H9 (cell line): Measurements from ENCODE around the gene PFDN1. TPM values are rescaled to one million over a fixed set of nuclear protein-coding genes. Genes with fewer than 3 reads are reported as not detected.

ENCODE experiments used
- DNase-seq: peaks from one replicate; pipeline ENCODE4 v3.0.0-alpha.2; 2017
- H2AFZ ChIP-seq: one replicate; pipeline ENCODE4 v1.6.1; 2013; ENCODE audit warnings: mild to moderate bottlenecking, low read length, control low read depth, moderate library complexity
- H2AK5ac ChIP-seq: 2 replicates; pipeline ENCODE4 v1.6.1; 2013; ENCODE audit warnings: low read length, control low read depth, mixed read lengths; ENCODE audit not compliant: insufficient read length
- H2BK120ac ChIP-seq: one replicate; pipeline ENCODE4 v1.6.1; 2013; ENCODE audit warnings: low read depth, mild to moderate bottlenecking, low read length, control low read depth, inconsistent platforms; ENCODE audit not compliant: poor library complexity, severe bottlenecking
- H2BK12ac ChIP-seq: 2 replicates; pipeline ENCODE4 v1.6.1; 2013; ENCODE audit warnings: low read length, control low read depth, mixed read lengths, low read depth; ENCODE audit not compliant: insufficient read length
- H2BK15ac ChIP-seq: 2 replicates; pipeline ENCODE4 v1.6.1; 2013; ENCODE audit warnings: low read depth, low read length, control low read depth
- H2BK20ac ChIP-seq: one replicate; pipeline ENCODE4 v1.6.1; 2013; ENCODE audit warnings: low read depth, mild to moderate bottlenecking, low read length, control low read depth, inconsistent platforms; ENCODE audit not compliant: poor library complexity, severe bottlenecking
- H2BK5ac ChIP-seq: 2 replicates; pipeline ENCODE4 v1.6.1; 2013; ENCODE audit warnings: low read length, control low read depth, mixed read lengths; ENCODE audit not compliant: insufficient read length
- H3K14ac ChIP-seq: 2 replicates; pipeline ENCODE4 v1.6.1; 2013; ENCODE audit warnings: low read length, control low read depth; ENCODE audit not compliant: insufficient read depth
- H3K18ac ChIP-seq: 2 replicates; pipeline ENCODE4 v1.6.1; 2013; ENCODE audit warnings: low read depth, mild to moderate bottlenecking, mixed read lengths, low read length, control low read depth; ENCODE audit not compliant: insufficient read length
- H3K23ac ChIP-seq: 2 replicates; pipeline ENCODE4 v1.6.1; 2013; ENCODE audit warnings: low read length, control low read depth, mixed read lengths, low read depth; ENCODE audit not compliant: insufficient read length
- H3K23me2 ChIP-seq: 2 replicates; pipeline ENCODE4 v1.6.1; 2013; ENCODE audit warnings: low read depth, mild to moderate bottlenecking, mixed read lengths, low read length, control low read depth; ENCODE audit not compliant: insufficient read length, poor library complexity, severe bottlenecking
- H3K27ac ChIP-seq: 2 replicates; pipeline ENCODE4 v1.5.1; 2013; ENCODE audit warnings: low read length, control low read depth, mixed read lengths, low read depth; ENCODE audit not compliant: insufficient read length
- H3K27me3 ChIP-seq: 2 replicates; pipeline ENCODE4 v1.6.1; 2013; ENCODE audit warnings: low read length, control low read depth, inconsistent platforms; ENCODE audit not compliant: insufficient read depth
- H3K4ac ChIP-seq: 2 replicates; pipeline ENCODE4 v1.6.1; 2013; ENCODE audit warnings: low read depth, mild to moderate bottlenecking, control low read depth, inconsistent platforms, low read length, moderate library complexity
- H3K4me1 ChIP-seq: 2 replicates; pipeline ENCODE4 v1.6.1; 2013; ENCODE audit warnings: low read length, control low read depth, inconsistent platforms; ENCODE audit not compliant: insufficient read depth
- H3K4me2 ChIP-seq: 2 replicates; pipeline ENCODE4 v1.6.1; 2013; ENCODE audit warnings: low read length, control low read depth, mixed read lengths; ENCODE audit not compliant: insufficient read length, insufficient read depth
- H3K56ac ChIP-seq: 2 replicates; pipeline ENCODE4 v1.6.1; 2013; ENCODE audit warnings: low read depth, mild to moderate bottlenecking, mixed read lengths, low read length, control low read depth; ENCODE audit not compliant: insufficient read length
- H3K79me1 ChIP-seq: 2 replicates; pipeline ENCODE4 v1.6.1; 2013; ENCODE audit warnings: low read depth, mild to moderate bottlenecking, moderate library complexity, low read length, control low read depth, inconsistent platforms; ENCODE audit not compliant: insufficient read depth, poor library complexity, severe bottlenecking
- H3K79me2 ChIP-seq: 2 replicates; pipeline ENCODE4 v1.6.1; 2013; ENCODE audit warnings: low read length, control low read depth, inconsistent platforms; ENCODE audit not compliant: insufficient read depth
- H3K9ac ChIP-seq: 2 replicates; pipeline ENCODE4 v1.6.1; 2013; ENCODE audit warnings: low read length, control low read depth, mixed read lengths; ENCODE audit not compliant: insufficient read length; ENCODE audit errors: extremely low read depth
- H3K9me3 ChIP-seq: one replicate; pipeline ENCODE4 v1.6.1; 2013; ENCODE audit warnings: low read depth, low read length, inconsistent platforms; ENCODE audit not compliant: control insufficient read depth
- H3T11ph ChIP-seq: one replicate; pipeline ENCODE4 v1.6.1; 2013; ENCODE audit warnings: mild to moderate bottlenecking, low read length, control low read depth, inconsistent platforms
- H4K20me1 ChIP-seq: one replicate; pipeline ENCODE4 v1.6.1; 2013; ENCODE audit not compliant: control insufficient read depth, insufficient read length, insufficient read depth
- H4K5ac ChIP-seq: 2 replicates; pipeline ENCODE4 v1.6.1; 2013; ENCODE audit warnings: low read depth, mild to moderate bottlenecking, mixed read lengths, low read length, control low read depth; ENCODE audit not compliant: insufficient read length
- H4K8ac ChIP-seq: replicated peaks from 2 replicates; pipeline ENCODE4 v1.6.1; 2013; ENCODE audit warnings: low read length, control low read depth, mixed read lengths, low read depth; ENCODE audit not compliant: insufficient read length
- H4K91ac ChIP-seq: 2 replicates; pipeline ENCODE4 v1.6.1; 2013; ENCODE audit warnings: low read depth, mild to moderate bottlenecking, moderate library complexity, mixed read lengths, low read length, control low read depth; ENCODE audit not compliant: insufficient read length
- H3K27ac Mint-ChIP-seq, 3 experiments: 2 replicates in 2 of 3; 3 replicates in 1 of 3; pipeline ENCODE4 v1.8.0; 2020 to 2021; ENCODE audit warnings: mixed read lengths in 3 of 3, mild to moderate bottlenecking in 1 of 3, moderate library complexity in 1 of 3
- H3K27me3 Mint-ChIP-seq: 2 replicates; pipeline ENCODE4 v1.8.0; 2021; ENCODE audit warnings: low read depth, mild to moderate bottlenecking, moderate library complexity, mixed read lengths
- H3K36me3 Mint-ChIP-seq, 3 experiments: 2 replicates in 2 of 3; 3 replicates in 1 of 3; pipeline ENCODE4 v1.8.0; 2020 to 2021; ENCODE audit warnings: low read depth in 3 of 3, mixed read lengths in 3 of 3; ENCODE audit not compliant: insufficient read depth in 1 of 3
- H3K4me1 Mint-ChIP-seq, 2 experiments: 2 replicates each; pipeline ENCODE4 v1.8.0; 2020; ENCODE audit warnings: mixed read lengths in 2 of 2
- H3K4me3 Mint-ChIP-seq, 2 experiments: 2 replicates in 1 of 2; 3 replicates in 1 of 2; pipeline ENCODE4 v1.8.0; 2020 to 2021; ENCODE audit warnings: mild to moderate bottlenecking in 2 of 2, mixed read lengths in 2 of 2, moderate library complexity in 1 of 2
- H3K9me3 Mint-ChIP-seq, 2 experiments: 2 replicates in 1 of 2; 3 replicates in 1 of 2; pipeline ENCODE4 v1.8.0; 2020; ENCODE audit warnings: mild to moderate bottlenecking in 2 of 2, mixed read lengths in 2 of 2, moderate library complexity in 1 of 2
- CTCF ChIP-seq: fragments of 200-600 bp; sonication (generic); conservative IDR thresholded peaks from 3 replicates; pipeline ENCODE4 v1.8.0; 2021; ENCODE audit warnings: antibody characterized with exemption, mild to moderate bottlenecking
- WGBS: extraction: QIAGEN DNeasy Blood & Tissue Kit; methylation state at CpG from one replicate; pipeline ENCODE4 v1.1.7; 2013; ENCODE audit warnings: missing lambda C conversion rate, low lambda C conversion rate, mixed read lengths; ENCODE audit not compliant: insufficient read length; ENCODE audit errors: extremely low coverage; 5-methylcytosine and 5-hydroxymethylcytosine counted together
- total RNA-seq: library from RNA; stranded (reverse); gene quantifications from 2 replicates; pipeline ENCODE4 v1.2.1, GENCODE V29; 2021

The PFDN1 gene
- total RNA-seq, 1 experiment from 2014 or later, result 58.3 TPM

- Mint-ChIP-seq H3K36me3 (peaks cover 8 to 28% (median 14%) of the 10 kb centered on the region in 3 experiments), H3K27ac (peak overlapping the region in 1 of 3 experiments; percentile 84; a peak in 2 of 7 replicates), H3K4me1 (peaks cover 23 to 26% of the 10 kb centered on the region in 2 experiments), H3K27me3 (no peaks in the 10 kb centered on the region), H3K9me3 (no peaks in the 10 kb centered on the region), H3K4me3 (no peak overlapping the region)
- Histone ChIP-seq H3K14ac (no peak overlapping the region), H2BK5ac (no peak overlapping the region), H4K20me1 (no peaks in the 10 kb centered on the region), H3T11ph (no peak overlapping the region), H3K18ac (no peak overlapping the region), H3K79me2 (no peaks in the 10 kb centered on the region), H3K4ac (no peak overlapping the region), H3K4me2 (no peak overlapping the region), H3K23me2 (no peaks in the 10 kb centered on the region), H2BK120ac (no peak overlapping the region), H3K56ac (no peak overlapping the region), H2BK12ac (no peak overlapping the region), H3K27me3 (no peaks in the 10 kb centered on the region), H3K79me1 (no peaks in the 10 kb centered on the region), H4K5ac (no peak overlapping the region), H2AK5ac (no peak overlapping the region), H2BK15ac (no peak overlapping the region), H2AFZ (no peak overlapping the region), H4K8ac (no peak overlapping the region), H3K27ac (no peak overlapping the region), H3K23ac (no peak overlapping the region), H2BK20ac (no peak overlapping the region), H3K9ac (no peak overlapping the region), H3K4me1 (peaks cover 7% of the 10 kb centered on the region), H3K9me3 (no peaks in the 10 kb centered on the region), H4K91ac (no peak overlapping the region)
- TF ChIP-seq CTCF, result no peak
- WGBS, result no CpG with 5 or more reads among the region's 8 CpGs
- DNase-seq, result no peak
These were observed 56.4 kb downstream of the PFDN1 start for GRCh38 chr5:140246378-140247122.
